ENCODE results near the gene CYRIA. TPM values are rescaled to one million over a fixed set of nuclear protein-coding genes. Genes with fewer than 3 reads are reported as not detected.

CYRIA gene
- total and polyA plus RNA-seq, 2 donors (not counting 1 experiment from before 2014, with no cell fraction given): 6.3 to 10.2 TPM

DNA sequence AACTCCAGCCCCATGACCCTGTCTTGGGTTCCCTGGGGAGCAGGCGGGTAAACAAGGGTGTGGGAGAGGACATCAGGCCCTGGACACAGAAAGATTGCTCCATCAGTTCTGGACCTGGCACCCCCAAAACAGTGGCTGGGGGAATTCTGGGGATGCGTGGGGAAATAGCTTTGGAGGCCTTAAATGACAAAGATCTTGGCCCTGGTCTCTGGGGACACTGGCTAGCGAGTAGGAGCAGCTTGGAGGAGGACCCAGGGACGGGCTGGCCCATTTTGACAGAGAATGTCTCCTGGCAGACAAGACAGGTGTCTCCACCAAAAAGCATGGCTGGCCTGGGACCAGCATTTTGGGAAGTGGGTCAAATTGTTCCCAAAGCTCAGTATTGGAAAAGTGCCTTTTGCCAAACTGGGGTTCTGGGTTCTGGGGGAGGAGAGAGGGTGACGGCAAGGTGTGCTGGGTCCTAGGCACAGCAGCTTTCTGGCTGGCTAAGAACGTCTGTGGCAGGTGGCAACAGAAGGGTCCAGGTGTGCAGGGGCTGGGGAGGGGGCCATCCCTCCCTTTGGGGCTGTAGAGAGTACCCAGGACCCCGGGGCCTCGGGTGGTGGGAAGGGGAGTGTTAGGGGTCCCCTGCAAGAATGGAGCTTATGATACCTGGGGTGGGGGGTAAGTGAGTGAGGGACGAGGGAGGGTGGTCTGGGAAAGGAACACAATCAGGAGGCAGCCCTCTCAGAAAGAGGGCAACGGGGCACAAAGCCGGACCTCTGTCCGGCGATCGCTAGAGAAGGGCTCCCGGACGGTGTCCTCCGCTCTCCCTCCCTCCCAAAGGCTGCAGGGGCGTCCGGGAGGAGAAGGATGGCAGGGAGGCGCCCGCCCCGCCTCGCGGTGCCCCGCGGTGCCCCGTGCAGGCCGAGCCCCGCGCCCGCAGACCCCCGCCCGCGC lies 556 bp downstream of the CYRIA start:
- no peaks in the 10 kb centered on the region for H3K9me3 ChIP-seq (ENCODE audit: control insufficient read depth, insufficient read depth, low read depth, low read length)
- H3K27ac ChIP-seq (ENCODE audit: insufficient read depth, low read length): no peak overlapping the region
- no peaks in the 10 kb centered on the region for H3K27me3 ChIP-seq (ENCODE audit: control insufficient read depth, insufficient read depth, low read length)
- H3K4me2 ChIP-seq (ENCODE audit: extremely low read depth, insufficient read depth, low read length): peak overlapping the region; percentile 81
- DNase-seq (ENCODE audit: low read depth in 2 of 2): no peak
- H3K79me2 ChIP-seq (ENCODE audit: control insufficient read depth, insufficient read depth, low read length): no peaks in the 10 kb centered on the region
- no peaks in the 10 kb centered on the region for H3K36me3 ChIP-seq (ENCODE audit: control insufficient read depth, insufficient read depth, low read length)
- peak overlapping the region; percentile 4 for H3K9ac ChIP-seq (ENCODE audit: insufficient read depth, low read length)
- TF ChIP-seq EZH2 (IDR thresholded peaks at IDR 0.05; ENCODE audit: low read length, missing control alignments): no peak
- TF ChIP-seq, protein P1, sequence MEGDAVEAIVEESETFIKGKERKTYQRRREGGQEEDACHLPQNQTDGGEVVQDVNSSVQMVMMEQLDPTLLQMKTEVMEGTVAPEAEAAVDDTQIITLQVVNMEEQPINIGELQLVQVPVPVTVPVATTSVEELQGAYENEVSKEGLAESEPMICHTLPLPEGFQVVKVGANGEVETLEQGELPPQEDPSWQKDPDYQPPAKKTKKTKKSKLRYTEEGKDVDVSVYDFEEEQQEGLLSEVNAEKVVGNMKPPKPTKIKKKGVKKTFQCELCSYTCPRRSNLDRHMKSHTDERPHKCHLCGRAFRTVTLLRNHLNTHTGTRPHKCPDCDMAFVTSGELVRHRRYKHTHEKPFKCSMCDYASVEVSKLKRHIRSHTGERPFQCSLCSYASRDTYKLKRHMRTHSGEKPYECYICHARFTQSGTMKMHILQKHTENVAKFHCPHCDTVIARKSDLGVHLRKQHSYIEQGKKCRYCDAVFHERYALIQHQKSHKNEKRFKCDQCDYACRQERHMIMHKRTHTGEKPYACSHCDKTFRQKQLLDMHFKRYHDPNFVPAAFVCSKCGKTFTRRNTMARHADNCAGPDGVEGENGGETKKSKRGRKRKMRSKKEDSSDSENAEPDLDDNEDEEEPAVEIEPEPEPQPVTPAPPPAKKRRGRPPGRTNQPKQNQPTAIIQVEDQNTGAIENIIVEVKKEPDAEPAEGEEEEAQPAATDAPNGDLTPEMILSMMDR (conservative IDR thresholded peaks at IDR 0.05 in 1 of 2, IDR thresholded peaks at IDR 0.05 in 1 of 2; ENCODE audit: low read depth in 1 of 2, low read length in 2 of 2): no peak
- H3K4me3 ChIP-seq (replicated peaks in 1 of 4; ENCODE audit: control extremely low read depth in 1 of 4, insufficient read depth in 1 of 4, low read depth in 3 of 4, low read length in 4 of 4): peak overlapping the region; percentile 52 to 75 (median 63)
- H2AFZ ChIP-seq (ENCODE audit: low read length): peak overlapping the region; percentile 16
- no peaks in the 10 kb centered on the region for H4K20me1 ChIP-seq (ENCODE audit: control insufficient read depth, extremely low read depth, insufficient read depth, low read length)
- H3K4me1 ChIP-seq (ENCODE audit: control insufficient read depth, extremely low read depth, insufficient read depth, low read length): peaks cover 17% of the 10 kb centered on the region

- no peaks in the 10 kb centered on the region for H3K79me2 ChIP-seq (ENCODE audit: control insufficient read depth, insufficient read depth, low read length)
- H3K27ac ChIP-seq (ENCODE audit: insufficient read depth, low read length): no peak overlapping the region
- no peaks in the 10 kb centered on the region for H4K20me1 ChIP-seq (ENCODE audit: control insufficient read depth, extremely low read depth, insufficient read depth, low read length)
- peak; percentile 89 to 94 for DNase-seq (ENCODE audit: low read depth in 2 of 2)
- H3K4me1 ChIP-seq (ENCODE audit: control insufficient read depth, extremely low read depth, insufficient read depth, low read length): peaks cover 17% of the 10 kb centered on the region
- no peaks in the 10 kb centered on the region for H3K27me3 ChIP-seq (ENCODE audit: control insufficient read depth, insufficient read depth, low read length)
- H2AFZ ChIP-seq (ENCODE audit: low read length): peak overlapping the region; percentile 55
- H3K36me3 ChIP-seq (ENCODE audit: control insufficient read depth, insufficient read depth, low read length): no peaks in the 10 kb centered on the region
- peak overlapping the region; percentile 81 for H3K4me2 ChIP-seq (ENCODE audit: extremely low read depth, insufficient read depth, low read length)
- H3K9ac ChIP-seq (ENCODE audit: insufficient read depth, low read length): no peak overlapping the region
- peak overlapping the region; percentile 19 to 75 (median 48) for H3K4me3 ChIP-seq (replicated peaks in 1 of 4; ENCODE audit: control extremely low read depth in 1 of 4, insufficient read depth in 1 of 4, low read depth in 3 of 4, low read length in 4 of 4)
- no peak for TF ChIP-seq EZH2 (IDR thresholded peaks at IDR 0.05; ENCODE audit: low read length, missing control alignments)
- TF ChIP-seq, protein P1 (conservative IDR thresholded peaks at IDR 0.05 in 1 of 2, IDR thresholded peaks at IDR 0.05 in 1 of 2; ENCODE audit: low read depth in 1 of 2, low read length in 2 of 2): no peak
- H3K9me3 ChIP-seq (ENCODE audit: control insufficient read depth, insufficient read depth, low read depth, low read length): no peaks in the 10 kb centered on the region
Observed at GRCh38 chr2:16664052-16664731, 1.4 kb downstream of the CYRIA start.
